Adipocyte (in vitro differentiated cells): ENCODE data around the gene COL6A1.
"Not testable (repeated sequence)": the region's sequence is repeated elsewhere in the genome, so short reads cannot be mapped to it uniquely, and the experiment has no call there.

Source experiments
- DNase-seq: peaks from one replicate; pipeline ENCODE4 v3.0.0-alpha.2; 2015; ENCODE audit warnings: low read depth
- H3K27me3 ChIP-seq: replicated peaks from 2 replicates; pipeline ENCODE4 v1.7.0; 2013; ENCODE audit warnings: mild to moderate bottlenecking, low read length, moderate library complexity; ENCODE audit not compliant: control insufficient read depth, insufficient read depth
- H3K36me3 ChIP-seq: 2 replicates; pipeline ENCODE4 v1.7.0; 2013; ENCODE audit warnings: low read length, mild to moderate bottlenecking, moderate library complexity; ENCODE audit not compliant: control insufficient read depth, insufficient read depth, severe bottlenecking
- H3K4me1 ChIP-seq: 2 replicates; pipeline ENCODE4 v1.7.0; 2013; ENCODE audit warnings: mild to moderate bottlenecking, low read length, moderate library complexity; ENCODE audit not compliant: control insufficient read depth, insufficient read depth
- H3K4me3 ChIP-seq: 2 replicates; pipeline ENCODE4 v1.7.0; 2013; ENCODE audit warnings: mild to moderate bottlenecking, low read length, moderate library complexity
- H3K9ac ChIP-seq: 2 replicates; pipeline ENCODE4 v1.7.0; 2013; ENCODE audit warnings: mild to moderate bottlenecking, low read length, moderate library complexity
- H3K9me3 ChIP-seq: 2 replicates; pipeline ENCODE4 v1.7.0; 2013; ENCODE audit warnings: mild to moderate bottlenecking, low read length, moderate library complexity; ENCODE audit not compliant: control insufficient read depth

COL6A1 gene

DNA sequence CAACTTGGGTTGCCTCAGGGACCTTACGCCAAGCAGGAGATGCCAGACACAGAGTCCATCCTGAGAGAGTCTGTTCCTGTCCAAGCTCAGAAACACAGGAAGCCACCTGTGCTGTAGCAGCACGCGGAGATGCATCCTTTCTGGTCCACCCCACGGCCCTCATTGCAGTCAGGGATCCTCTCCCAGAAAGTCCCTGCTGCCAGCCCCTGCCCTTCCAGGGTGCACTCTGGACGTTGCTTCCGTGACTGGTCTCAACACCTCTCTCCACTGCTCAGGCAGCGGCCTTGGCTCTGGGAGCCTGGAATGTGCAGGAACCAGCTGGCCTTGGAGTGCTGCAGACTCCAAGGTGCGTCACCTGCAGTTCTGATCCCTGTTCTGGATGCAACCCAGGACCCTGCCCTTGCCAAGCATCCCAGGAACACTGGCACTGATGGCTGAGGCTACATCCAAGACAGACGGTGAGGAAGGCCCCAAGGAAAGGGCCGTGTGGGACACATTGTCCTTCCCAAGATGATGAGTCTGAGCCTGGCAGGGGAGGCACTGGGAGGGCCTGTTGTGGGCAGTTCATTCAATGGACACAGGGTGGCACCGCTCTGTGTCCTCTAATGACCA lies 21.7 kb upstream of the COL6A1 start:
- no peak for DNase-seq
- no peak overlapping the region for H3K4me3 ChIP-seq
- no peaks in the 10 kb centered on the region for H3K36me3 ChIP-seq
- peaks cover 33% of the 10 kb centered on the region for H3K4me1 ChIP-seq
- no peaks in the 10 kb centered on the region for H3K27me3 ChIP-seq
- H3K9me3 ChIP-seq = no peaks in the 10 kb centered on the region
- no peak overlapping the region for H3K9ac ChIP-seq

DNA sequence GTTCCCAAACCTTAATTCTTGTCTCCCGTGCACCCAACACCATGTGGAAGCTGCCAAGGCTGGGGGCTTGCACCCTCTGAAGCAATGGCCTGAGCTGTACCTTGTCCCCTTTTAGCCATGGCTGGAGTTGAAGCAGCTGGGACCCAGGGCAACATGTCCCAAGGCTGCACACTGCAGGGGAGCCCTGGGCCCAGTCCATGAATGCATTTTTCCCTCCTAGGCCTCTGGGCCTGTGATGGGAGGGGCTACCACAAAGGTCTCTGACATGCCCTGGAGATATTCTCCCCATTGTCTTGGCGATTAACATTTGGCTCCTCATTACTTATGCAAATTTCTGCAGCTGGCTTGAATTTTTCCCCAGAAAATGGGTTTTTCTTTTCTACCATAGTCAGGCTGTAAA lies 20.2 kb upstream of the COL6A1 start:
- H3K9me3 ChIP-seq, H3K36me3 ChIP-seq, DNase-seq, H3K9ac ChIP-seq, H3K4me3 ChIP-seq, H3K27me3 ChIP-seq: not testable (repeated sequence)
- peaks cover 33% of the 10 kb centered on the region for H3K4me1 ChIP-seq

DNA sequence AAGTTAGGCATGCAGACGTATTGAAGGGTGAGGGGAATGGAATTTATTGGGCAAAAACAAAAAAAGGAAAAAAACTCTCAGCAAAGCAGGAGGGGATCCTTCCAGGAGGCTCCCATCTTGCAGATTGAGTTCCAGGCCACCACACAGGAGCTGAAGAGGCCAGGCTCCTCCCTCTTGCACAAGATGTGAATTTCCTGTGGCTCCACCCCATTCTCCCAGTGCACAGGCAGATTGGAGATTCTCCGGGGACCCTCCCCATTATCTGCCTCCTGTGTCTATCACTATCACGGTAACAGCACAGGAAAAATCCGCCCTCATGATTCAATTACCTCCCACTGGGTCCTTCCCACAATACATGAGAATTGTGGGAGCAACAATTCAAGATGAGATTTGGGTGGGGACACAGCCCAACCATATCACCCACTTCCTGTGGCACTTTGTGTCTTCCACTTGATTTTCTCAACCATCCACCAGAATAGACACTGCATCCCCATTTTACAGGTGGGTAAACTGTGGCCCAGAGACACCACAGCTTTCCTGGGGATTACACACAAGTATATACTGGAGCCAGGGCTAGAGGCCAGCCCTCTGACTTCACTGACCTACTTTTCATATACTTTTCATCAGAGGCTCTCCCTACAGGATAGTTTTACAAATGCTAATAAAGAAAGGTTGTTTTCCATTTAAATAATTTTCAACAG lies 18.9 kb upstream of the COL6A1 start:
- Histone ChIP-seq H3K9ac (peak overlapping the region; percentile 6), H3K9me3 (no peaks in the 10 kb centered on the region), H3K36me3 (no peaks in the 10 kb centered on the region), H3K27me3 (no peaks in the 10 kb centered on the region), H3K4me3 (no peak overlapping the region), H3K4me1 (peaks cover 24% of the 10 kb centered on the region)
- no peak for DNase-seq

DNA sequence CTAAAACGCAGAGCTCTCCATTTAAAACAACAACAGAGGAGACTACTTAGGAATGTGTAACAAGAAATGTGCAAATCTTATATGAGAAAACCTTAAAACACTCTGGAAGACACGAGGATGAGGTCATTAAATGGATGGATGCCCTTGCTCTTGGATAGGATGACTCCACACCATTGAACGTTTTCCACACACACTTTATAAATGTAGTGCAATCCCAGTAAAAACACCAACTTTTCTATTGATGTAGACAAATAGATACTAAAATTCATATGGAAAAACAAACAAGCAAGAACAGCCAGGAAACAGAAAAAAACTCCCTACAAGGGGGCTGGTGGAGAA lies 18.4 kb upstream of the COL6A1 start:
- no peaks in the 10 kb centered on the region for H3K36me3 ChIP-seq
- no peak overlapping the region for H3K4me3 ChIP-seq
- H3K9me3 ChIP-seq = no peaks in the 10 kb centered on the region
- H3K4me1 ChIP-seq = peaks cover 21% of the 10 kb centered on the region
- DNase-seq = no peak
- H3K27me3 ChIP-seq = no peaks in the 10 kb centered on the region
- peak overlapping the region; percentile 6 for H3K9ac ChIP-seq

DNA sequence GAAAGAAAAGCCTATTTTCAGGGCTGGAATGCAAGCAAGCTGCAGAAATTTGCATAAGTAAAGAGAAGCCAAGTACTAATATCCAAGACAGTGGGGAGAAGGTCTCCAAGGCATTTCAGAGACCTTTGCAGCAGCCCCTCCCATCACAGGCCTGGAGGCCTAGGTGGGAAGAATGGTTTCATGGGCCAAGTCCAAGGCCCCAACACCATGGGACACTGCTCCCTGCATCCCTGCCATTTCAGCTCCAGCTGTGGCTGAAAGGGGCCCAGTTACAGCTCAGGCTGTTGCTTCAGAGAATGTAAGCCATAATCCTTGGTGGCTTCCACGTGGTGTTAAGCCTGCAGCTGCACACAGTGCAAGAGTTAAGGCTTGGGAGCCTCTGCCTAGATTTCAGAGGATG lies 16.9 kb upstream of the COL6A1 start:
- Histone ChIP-seq H3K4me1 (peaks cover 9% of the 10 kb centered on the region), H3K4me3 (no peak overlapping the region), H3K27me3 (no peaks in the 10 kb centered on the region), H3K9me3 (no peaks in the 10 kb centered on the region), H3K9ac (no peak overlapping the region), H3K36me3 (no peaks in the 10 kb centered on the region)
- DNase-seq = no peak

DNA sequence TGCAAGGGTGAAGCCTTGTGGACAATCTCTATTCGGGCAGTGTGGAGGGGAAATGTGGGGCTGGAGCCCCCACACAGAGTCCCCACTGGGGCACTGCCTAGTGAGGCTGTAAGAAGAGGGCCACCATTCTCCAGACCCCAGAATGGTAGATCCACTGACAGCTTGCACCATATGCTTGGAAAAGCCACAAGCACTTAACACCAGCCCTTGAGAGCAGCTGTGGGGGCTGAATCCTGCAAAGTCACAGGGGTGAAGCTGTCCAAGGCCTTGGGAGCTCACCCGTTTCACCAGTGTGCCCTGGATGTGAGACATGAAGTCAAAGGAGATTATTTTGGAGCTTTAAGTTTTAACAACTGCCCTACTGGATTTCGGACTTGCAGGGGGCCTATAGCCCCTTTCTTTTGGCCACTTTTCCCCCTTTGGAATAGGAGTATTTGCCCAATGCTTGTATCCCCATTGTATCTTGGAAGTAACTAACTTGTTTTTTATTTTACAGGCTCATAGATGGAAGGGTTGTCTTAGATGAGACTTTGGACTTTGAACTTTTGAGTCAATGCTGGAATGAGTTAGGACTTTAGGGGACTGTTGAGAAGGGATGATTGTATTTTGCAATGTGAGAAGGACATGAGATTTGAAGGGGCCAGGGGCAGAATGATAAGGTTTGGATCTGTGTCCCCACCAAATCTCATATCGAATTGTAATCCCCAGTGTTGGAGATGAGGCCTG lies 16.3 kb upstream of the COL6A1 start:
- H3K9me3 ChIP-seq = no peaks in the 10 kb centered on the region

DNA sequence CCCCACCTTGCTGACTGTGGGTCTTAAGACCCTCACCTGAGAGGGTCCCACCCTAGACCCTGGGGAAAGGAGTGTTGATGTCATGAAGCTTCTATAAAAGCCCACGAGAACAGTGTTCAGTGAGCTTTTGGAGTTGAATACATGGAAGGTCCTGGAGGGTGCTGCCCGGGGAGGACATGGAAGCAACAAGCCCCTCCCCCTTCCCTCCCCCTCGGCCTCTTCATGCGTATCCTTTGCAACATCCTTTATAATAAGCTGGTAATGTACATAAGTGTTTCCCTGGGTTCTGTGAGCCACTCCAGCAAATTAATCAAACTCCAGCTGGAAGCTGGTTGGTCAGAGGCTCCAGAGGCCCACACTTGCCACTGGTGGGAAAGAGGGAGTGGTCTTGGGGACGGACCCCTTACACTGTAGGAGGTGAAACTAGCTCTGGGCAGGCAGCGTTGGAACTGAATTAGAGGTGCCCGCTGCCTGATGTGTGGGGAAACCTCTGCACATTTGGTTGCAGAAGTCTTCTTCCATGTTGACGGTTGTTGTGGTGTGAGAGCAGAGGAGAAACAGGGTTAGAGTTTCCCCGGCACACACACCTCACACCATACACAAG lies 14.7 kb upstream of the COL6A1 start:
- H3K36me3 ChIP-seq = no peaks in the 10 kb centered on the region
- H3K4me3 ChIP-seq = no peak overlapping the region
- no peak for DNase-seq
- no peaks in the 10 kb centered on the region for H3K9me3 ChIP-seq
- no peak overlapping the region for H3K9ac ChIP-seq
- H3K27me3 ChIP-seq = no peaks in the 10 kb centered on the region
- H3K4me1 ChIP-seq = peaks cover 26% of the 10 kb centered on the region

More for the DNA sequence above, 16.3 kb upstream of the COL6A1 start:
- Histone ChIP-seq H3K9ac (no peak overlapping the region), H3K36me3 (no peaks in the 10 kb centered on the region), H3K4me1 (peaks cover 11% of the 10 kb centered on the region), H3K27me3 (no peaks in the 10 kb centered on the region), H3K4me3 (no peak overlapping the region)
- no peak for DNase-seq

DNA sequence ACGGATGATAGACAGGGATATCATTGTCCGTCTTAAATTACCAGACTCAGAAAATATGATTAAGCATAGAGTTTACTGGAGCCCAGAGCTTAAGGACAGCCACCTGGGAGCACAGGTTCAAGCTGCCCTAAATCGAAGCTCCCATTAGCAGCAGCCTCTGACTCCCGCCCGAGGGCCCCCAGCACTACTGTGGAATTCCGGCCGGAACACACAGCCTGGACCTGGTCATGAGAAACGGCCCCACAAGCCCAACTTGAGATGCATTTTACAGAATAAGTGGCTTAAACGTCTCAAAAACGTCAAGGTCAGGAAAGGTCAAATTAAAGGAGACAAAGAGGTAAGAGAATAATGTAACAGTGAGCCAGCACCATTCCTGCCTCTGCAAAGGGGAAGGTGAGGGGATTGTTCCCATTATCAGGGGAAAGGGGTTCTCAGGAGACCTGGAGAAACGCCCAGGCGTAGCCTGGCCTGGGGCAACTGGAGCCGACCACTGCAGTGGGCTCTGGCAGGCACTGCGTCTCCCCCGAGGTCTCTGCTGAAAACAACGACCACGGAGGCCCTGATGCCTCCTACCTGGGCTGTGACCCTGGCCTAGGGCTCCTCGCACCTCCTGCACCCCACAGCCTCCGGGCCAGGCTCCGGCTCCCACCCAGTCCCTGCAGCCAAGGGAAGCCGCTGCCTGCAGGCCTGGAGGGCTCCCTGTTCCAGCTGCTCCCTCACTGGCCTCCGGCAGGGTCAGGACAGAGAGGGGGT lies 11.5 kb upstream of the COL6A1 start:
- H3K36me3 ChIP-seq = no peaks in the 10 kb centered on the region
- no peak for DNase-seq

DNA sequence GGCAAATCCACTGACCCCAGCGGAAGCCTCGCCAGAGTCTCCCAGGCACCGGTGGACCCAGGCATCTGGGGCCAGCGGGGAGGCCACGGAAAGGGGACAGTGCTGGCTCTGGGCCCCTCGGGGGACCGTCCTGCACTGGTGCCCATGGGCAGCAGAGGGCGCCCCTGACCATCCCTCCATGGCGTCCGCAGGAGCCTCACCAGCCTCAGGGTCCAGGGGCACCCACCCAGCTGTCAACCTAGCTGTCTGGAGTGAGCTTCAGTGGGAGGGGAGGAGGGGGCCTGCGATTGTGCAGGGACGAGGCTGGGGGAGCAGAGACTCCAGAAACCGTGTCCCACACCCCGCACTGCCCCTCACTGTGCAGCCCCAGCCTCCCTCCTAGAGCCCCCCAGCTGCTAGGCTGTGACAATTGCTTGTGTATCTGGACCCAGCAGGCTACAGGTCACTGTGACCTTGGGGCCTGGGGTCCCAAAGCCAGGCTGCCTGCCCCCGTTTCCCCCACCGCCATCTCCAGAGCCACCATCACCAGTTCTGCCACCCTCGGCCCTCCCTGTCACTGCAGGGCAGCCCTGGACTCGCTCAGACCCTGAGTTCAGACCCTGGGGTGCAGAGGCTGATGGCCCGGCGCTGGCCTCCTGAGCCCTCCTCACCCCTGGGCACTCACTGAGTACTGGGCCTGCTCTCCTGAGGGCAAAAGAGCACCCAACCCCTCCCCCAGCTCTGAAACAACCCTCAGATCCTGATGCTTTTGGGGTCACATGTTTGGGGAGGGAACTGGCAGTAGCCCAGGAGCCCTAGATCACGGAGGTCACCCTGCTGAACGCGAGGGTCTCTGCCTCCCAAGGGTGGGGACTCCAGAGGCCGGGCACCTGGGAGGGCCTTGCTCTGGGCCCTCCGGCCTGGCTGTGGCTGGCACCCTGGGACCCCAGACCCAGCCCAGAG lies 10.6 kb upstream of the COL6A1 start:
- DNase-seq = peak; percentile 88
- peaks cover 47% of the 10 kb centered on the region for H3K4me1 ChIP-seq
- no peaks in the 10 kb centered on the region for H3K36me3 ChIP-seq
- H3K9me3 ChIP-seq = no peaks in the 10 kb centered on the region
- H3K4me3 ChIP-seq = peak overlapping the region; percentile 41
- H3K9ac ChIP-seq = peak overlapping the region; percentile 82
- H3K27me3 ChIP-seq = no peaks in the 10 kb centered on the region

More for the DNA sequence above, 11.5 kb upstream of the COL6A1 start:
- Histone ChIP-seq H3K4me3 (no peak overlapping the region), H3K27me3 (no peaks in the 10 kb centered on the region), H3K4me1 (peaks cover 44% of the 10 kb centered on the region), H3K9me3 (no peaks in the 10 kb centered on the region), H3K9ac (peak overlapping the region; percentile 82)

DNA sequence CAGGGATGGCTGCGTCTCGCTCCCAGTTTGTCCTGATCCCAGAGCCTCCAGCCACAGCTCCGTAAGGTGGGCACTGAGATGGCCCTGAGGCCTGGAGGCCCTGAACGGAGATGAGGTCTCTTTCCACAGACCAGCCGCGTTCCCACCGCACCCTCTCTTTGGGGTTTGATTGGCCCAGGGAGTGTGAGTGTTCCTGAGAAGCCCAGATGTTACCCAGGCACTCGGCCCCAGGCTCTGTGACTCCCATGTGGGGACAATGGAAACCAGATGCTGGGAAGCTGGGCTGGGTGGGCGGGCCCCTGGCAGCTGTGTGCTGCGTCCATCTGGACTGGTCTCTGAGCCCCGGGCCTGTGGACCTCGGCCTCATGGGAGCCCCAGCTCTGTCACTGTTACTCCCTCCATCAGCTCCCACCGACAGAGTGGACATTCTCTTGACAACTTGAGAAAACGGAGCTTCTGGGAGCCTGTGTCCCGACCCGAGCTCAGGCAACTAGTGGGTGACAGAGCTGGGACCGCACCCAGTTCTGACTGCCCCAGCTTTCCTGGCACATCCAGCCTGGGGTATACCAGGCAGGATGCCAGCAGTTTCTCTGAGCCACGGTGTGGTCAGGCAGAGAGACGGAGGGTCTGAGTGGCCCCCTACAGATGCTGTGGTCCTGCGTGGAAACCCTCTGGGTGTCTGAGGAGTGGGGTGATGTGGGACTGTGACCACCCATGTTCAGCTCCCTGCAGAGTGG lies 9.8 kb upstream of the COL6A1 start:
- H3K4me1 ChIP-seq = peaks cover 47% of the 10 kb centered on the region
- no peaks in the 10 kb centered on the region for H3K36me3 ChIP-seq
- peak overlapping the region; percentile 78 for H3K4me3 ChIP-seq
- no peaks in the 10 kb centered on the region for H3K27me3 ChIP-seq
- H3K9me3 ChIP-seq = no peaks in the 10 kb centered on the region
- peak overlapping the region; percentile 96 for H3K9ac ChIP-seq
- peak; percentile 97 for DNase-seq
